Testis (tissue), 2 donors: Measurements from ENCODE around the gene MACROD2.

ENCODE experiments used
- POLR2A ChIP-seq: fragments of 450-650 bp; IDR thresholded peaks from one replicate; pipeline ENCODE4 v1.6.1; 2017; ENCODE audit warnings: antibody characterized with exemption, mild to moderate bottlenecking, moderate library complexity
- TF ChIP-seq, protein P1 (sequence below), 3 experiments: fragments of 450-650 bp in 2 of 3; fragments of 200-600 bp in 1 of 3; sonication (generic) in 1 of 3; IDR thresholded peaks; one replicate each; pipeline ENCODE4 v1.5.1; 2016 to 2019; ENCODE audit warnings: antibody characterized with exemption in 3 of 3, mild to moderate bottlenecking in 2 of 3, moderate library complexity in 1 of 3

DNA sequence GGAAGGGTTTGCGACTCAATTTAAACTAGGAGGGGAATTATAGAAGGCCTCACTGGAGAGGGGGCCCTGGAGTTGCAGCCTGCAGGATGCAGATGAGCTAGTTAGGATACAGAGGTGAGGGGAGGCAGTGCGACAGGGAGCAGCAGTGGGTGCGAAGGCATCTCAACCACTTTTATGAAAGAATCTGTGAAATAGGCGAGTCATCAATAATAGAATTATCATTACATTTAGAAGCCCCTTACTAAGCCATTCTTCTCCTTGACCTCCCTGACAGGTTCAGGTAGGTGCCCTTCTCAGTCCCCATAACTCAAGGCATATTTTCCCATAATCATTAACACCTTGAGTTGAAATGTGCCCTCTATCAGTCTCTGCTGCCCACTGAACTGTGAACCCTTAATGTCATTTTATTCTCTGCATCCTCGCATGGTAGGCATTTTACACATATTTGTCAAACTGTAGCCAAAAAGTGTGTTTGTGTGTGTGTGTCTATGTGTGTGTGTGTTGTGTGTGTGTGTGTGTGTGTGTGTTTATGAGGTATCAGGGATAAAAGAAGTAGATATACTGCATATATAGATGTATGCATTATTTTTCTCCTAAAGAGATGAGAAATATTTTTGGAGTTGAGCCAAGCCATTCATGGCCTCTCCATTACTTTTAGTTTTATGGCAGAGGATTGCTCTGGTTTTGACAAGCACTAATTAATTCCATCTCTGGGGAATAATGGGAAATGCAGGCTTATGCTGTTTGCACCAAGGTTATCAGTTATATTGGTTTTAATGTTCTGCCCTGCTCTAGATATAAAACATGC is 1679.1 kb downstream of the MACROD2 start:
- TF ChIP-seq, protein P1, sequence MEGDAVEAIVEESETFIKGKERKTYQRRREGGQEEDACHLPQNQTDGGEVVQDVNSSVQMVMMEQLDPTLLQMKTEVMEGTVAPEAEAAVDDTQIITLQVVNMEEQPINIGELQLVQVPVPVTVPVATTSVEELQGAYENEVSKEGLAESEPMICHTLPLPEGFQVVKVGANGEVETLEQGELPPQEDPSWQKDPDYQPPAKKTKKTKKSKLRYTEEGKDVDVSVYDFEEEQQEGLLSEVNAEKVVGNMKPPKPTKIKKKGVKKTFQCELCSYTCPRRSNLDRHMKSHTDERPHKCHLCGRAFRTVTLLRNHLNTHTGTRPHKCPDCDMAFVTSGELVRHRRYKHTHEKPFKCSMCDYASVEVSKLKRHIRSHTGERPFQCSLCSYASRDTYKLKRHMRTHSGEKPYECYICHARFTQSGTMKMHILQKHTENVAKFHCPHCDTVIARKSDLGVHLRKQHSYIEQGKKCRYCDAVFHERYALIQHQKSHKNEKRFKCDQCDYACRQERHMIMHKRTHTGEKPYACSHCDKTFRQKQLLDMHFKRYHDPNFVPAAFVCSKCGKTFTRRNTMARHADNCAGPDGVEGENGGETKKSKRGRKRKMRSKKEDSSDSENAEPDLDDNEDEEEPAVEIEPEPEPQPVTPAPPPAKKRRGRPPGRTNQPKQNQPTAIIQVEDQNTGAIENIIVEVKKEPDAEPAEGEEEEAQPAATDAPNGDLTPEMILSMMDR (IDR thresholded peaks at IDR 0.05), result no peak
- no peak for TF ChIP-seq POLR2A
